Measurements from ENCODE around the gene LRRC4C.

The LRRC4C gene

DNA sequence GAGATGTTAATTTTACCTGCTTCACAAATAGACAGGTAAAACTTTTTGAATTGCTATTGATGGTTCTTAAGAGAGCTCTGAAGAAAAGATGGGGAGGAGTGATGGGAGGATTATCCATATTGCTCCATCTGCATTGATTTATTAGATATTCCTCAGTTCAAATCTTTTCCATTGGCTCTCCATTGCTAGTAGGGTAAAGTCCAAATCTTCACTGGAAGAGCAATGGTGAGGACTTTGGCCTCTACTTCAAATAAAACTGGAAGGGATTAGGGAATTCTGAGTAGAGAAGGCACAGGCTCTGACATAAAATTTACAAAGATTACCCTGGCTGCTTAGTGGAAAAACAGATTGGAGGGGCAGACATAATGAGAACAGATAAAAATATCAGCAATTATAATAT, 1024.1 kb downstream of the LRRC4C start:
- H3K9me3 ChIP-seq (ENCODE audit: control insufficient read depth in 2 of 2, low read length in 2 of 2): no peaks in the 10 kb centered on the region
- no peaks in the 10 kb centered on the region for H3K36me3 ChIP-seq (ENCODE audit: control insufficient read depth in 2 of 2, insufficient read depth in 2 of 2, low read length in 2 of 2)
- no peak overlapping the region for H3K9ac ChIP-seq (ENCODE audit: low read depth in 1 of 2, low read length in 2 of 2)
- H3K4me3 ChIP-seq (ENCODE audit: low read length in 2 of 2): no peak overlapping the region
- H3K27me3 ChIP-seq (ENCODE audit: control insufficient read depth in 2 of 2, insufficient read depth in 2 of 2, low read length in 2 of 2): no peaks in the 10 kb centered on the region
- no peaks in the 10 kb centered on the region for H3K4me1 ChIP-seq (ENCODE audit: control insufficient read depth in 2 of 2, insufficient read depth in 2 of 2, low read length in 2 of 2)
- H3K27ac ChIP-seq (ENCODE audit: low read depth in 2 of 2, low read length in 2 of 2): no peak overlapping the region

DNA sequence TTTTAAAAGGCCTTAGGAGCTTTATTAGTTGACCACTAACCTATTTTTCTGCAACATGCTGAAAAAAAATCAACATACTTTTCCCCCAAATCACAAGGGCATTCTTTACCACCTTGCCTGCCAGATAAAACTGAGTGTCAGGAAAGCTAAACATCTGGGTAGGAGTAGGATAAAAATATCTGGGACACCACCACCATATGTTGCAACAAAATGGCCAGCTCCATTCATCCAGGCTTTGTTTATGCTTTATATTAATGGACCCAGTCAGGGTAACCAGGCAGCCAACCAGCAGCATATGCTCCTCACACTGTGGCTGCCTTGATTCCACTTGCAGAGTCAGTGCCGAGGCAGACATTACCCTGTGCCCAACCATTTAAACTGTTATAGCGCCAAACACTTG, 1024.5 kb downstream of the LRRC4C start:
- H3K9ac ChIP-seq (ENCODE audit: low read depth in 1 of 2, low read length in 2 of 2): no peak overlapping the region
- no peaks in the 10 kb centered on the region for H3K27me3 ChIP-seq (ENCODE audit: control insufficient read depth in 2 of 2, insufficient read depth in 2 of 2, low read length in 2 of 2)
- H3K36me3 ChIP-seq (ENCODE audit: control insufficient read depth in 2 of 2, insufficient read depth in 2 of 2, low read length in 2 of 2): no peaks in the 10 kb centered on the region
- H3K9me3 ChIP-seq (ENCODE audit: control insufficient read depth in 2 of 2, low read length in 2 of 2): no peaks in the 10 kb centered on the region
- H3K4me3 ChIP-seq (ENCODE audit: low read length in 2 of 2): no peak overlapping the region
- no peak overlapping the region for H3K27ac ChIP-seq (ENCODE audit: low read depth in 2 of 2, low read length in 2 of 2)
- no peaks in the 10 kb centered on the region for H3K4me1 ChIP-seq (ENCODE audit: control insufficient read depth in 2 of 2, insufficient read depth in 2 of 2, low read length in 2 of 2)

DNA sequence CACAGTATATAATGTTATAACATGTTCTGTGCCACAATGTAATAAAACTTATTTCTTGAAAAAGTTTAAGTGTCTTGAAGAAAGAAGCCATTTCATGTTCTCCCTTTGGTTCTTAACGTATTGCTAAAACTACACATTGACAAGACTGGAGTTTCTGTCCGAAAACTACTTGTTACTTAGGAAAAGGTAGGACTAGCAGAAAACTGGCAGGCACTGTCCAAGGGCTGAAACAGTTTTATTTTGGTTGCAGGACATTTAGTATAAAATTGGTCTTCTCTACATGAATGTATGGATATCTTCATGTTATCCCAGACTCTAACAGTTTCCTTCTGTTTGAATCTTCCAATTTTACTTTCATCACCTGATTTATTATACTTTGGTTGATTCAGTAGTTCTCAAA, 1027.1 kb downstream of the LRRC4C start:
- H3K9me3 ChIP-seq (ENCODE audit: control insufficient read depth in 2 of 2, low read length in 2 of 2): no peaks in the 10 kb centered on the region
- no peak overlapping the region for H3K27ac ChIP-seq (ENCODE audit: low read depth in 2 of 2, low read length in 2 of 2)
- no peaks in the 10 kb centered on the region for H3K27me3 ChIP-seq (ENCODE audit: control insufficient read depth in 2 of 2, insufficient read depth in 2 of 2, low read length in 2 of 2)
- H3K36me3 ChIP-seq (ENCODE audit: control insufficient read depth in 2 of 2, insufficient read depth in 2 of 2, low read length in 2 of 2): no peaks in the 10 kb centered on the region
- H3K4me3 ChIP-seq (ENCODE audit: low read length in 2 of 2): no peak overlapping the region
- no peaks in the 10 kb centered on the region for H3K4me1 ChIP-seq (ENCODE audit: control insufficient read depth in 2 of 2, insufficient read depth in 2 of 2, low read length in 2 of 2)
- H3K9ac ChIP-seq (ENCODE audit: low read depth in 1 of 2, low read length in 2 of 2): no peak overlapping the region

DNA sequence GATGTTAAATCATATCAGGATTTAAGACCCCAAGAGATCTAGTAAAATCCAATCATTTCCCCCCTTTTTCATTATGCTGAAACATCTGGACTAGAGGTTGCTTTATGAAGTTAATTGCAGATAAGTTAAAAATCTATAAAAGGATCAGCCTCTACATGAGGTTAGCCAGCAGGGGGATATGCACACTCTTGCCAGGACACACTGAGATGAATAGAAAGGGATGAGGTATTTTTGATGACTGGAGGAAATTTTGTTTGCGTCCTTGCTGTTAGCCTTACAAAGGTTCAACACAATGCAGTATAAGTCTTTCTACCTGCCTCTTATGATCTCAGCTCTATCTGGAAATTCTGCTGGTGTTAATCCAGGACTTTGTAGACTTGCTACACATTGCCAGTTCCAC, 1034.3 kb downstream of the LRRC4C start:
- Histone ChIP-seq H3K27ac (ENCODE audit: low read depth in 2 of 2, low read length in 2 of 2) (no peak overlapping the region), H3K4me1 (ENCODE audit: control insufficient read depth in 2 of 2, insufficient read depth in 2 of 2, low read length in 2 of 2) (no peaks in the 10 kb centered on the region), H3K9ac (ENCODE audit: low read depth in 1 of 2, low read length in 2 of 2) (no peak overlapping the region), H3K9me3 (ENCODE audit: control insufficient read depth in 2 of 2, low read length in 2 of 2) (peaks cover 0 to 4% of the 10 kb centered on the region in 2 donors), H3K27me3 (ENCODE audit: control insufficient read depth in 2 of 2, insufficient read depth in 2 of 2, low read length in 2 of 2) (no peaks in the 10 kb centered on the region), H3K36me3 (ENCODE audit: control insufficient read depth in 2 of 2, insufficient read depth in 2 of 2, low read length in 2 of 2) (no peaks in the 10 kb centered on the region), H3K4me3 (ENCODE audit: low read length in 2 of 2) (no peak overlapping the region)

DNA sequence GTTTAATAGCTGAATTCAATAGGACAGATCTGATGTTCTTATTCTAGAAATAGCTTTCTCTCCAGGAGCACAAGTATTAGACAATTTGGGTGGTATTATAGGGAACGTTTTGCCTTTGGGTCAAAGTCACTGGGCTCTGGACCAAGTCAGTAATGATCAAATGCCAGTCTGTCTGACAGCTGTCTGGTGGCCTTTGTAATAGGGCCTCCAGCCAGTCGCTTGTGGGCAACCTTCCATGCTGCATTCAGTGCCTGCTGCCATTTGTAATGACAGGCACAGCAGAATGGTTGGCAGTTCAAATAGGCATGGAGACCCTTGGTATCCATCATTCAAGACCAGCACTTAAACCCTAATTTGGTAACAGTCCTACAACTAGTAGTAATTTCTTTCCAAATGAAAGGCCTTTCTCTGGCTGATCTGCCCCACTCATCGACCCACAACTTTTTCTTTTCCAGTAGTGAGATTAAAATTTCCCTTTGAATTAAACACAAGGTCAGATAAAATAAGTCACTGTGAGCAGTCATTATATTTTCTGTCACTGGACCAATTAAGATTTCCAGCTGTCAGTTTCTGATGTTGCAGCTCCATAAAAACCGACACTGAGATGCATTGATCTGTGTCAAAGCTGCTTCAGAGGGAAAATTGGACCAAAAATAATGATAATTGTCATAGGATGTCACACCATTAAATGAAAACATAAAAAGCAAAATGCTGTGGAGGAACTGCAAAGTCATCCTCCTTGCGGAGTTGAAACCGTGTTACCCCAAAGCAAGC, 1038.1 kb downstream of the LRRC4C start:
- Histone ChIP-seq H3K4me1 (ENCODE audit: control insufficient read depth in 2 of 2, insufficient read depth in 2 of 2, low read length in 2 of 2) (no peaks in the 10 kb centered on the region), H3K27ac (ENCODE audit: low read depth in 2 of 2, low read length in 2 of 2) (no peak overlapping the region), H3K36me3 (ENCODE audit: control insufficient read depth in 2 of 2, insufficient read depth in 2 of 2, low read length in 2 of 2) (no peaks in the 10 kb centered on the region), H3K9ac (ENCODE audit: low read depth in 1 of 2, low read length in 2 of 2) (no peak overlapping the region), H3K9me3 (ENCODE audit: control insufficient read depth in 2 of 2, low read length in 2 of 2) (peaks cover 0 to 4% of the 10 kb centered on the region in 2 donors), H3K4me3 (ENCODE audit: low read length in 2 of 2) (no peak overlapping the region), H3K27me3 (ENCODE audit: control insufficient read depth in 2 of 2, insufficient read depth in 2 of 2, low read length in 2 of 2) (no peaks in the 10 kb centered on the region)

DNA sequence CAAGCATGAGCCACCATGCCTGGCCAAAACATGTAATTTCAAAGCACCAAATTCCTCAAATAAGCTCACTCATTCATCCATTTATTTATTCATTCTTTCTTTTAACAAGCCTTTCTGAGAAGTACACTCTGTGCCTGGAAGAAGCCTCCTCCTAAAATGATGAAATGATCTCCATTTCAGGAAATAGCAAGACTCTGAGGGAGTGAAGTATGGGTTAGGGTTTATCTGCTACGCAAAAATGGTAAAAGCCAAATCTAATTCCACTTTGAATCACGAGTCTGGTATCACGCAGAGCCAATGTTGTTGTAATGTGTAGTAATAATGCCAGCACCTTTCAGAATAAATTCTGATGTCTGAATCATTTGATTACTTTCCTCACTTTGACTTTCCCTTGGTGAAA, 1041.8 kb downstream of the LRRC4C start:
- H3K27me3 ChIP-seq (ENCODE audit: control insufficient read depth in 2 of 2, insufficient read depth in 2 of 2, low read length in 2 of 2): no peaks in the 10 kb centered on the region
- H3K9ac ChIP-seq (ENCODE audit: low read depth in 1 of 2, low read length in 2 of 2): no peak overlapping the region
- H3K4me3 ChIP-seq (ENCODE audit: low read length in 2 of 2): no peak overlapping the region
- no peaks in the 10 kb centered on the region for H3K4me1 ChIP-seq (ENCODE audit: control insufficient read depth in 2 of 2, insufficient read depth in 2 of 2, low read length in 2 of 2)
- H3K27ac ChIP-seq (ENCODE audit: low read depth in 2 of 2, low read length in 2 of 2): no peak overlapping the region
- H3K36me3 ChIP-seq (ENCODE audit: control insufficient read depth in 2 of 2, insufficient read depth in 2 of 2, low read length in 2 of 2): no peaks in the 10 kb centered on the region
- H3K9me3 ChIP-seq (ENCODE audit: control insufficient read depth in 2 of 2, low read length in 2 of 2): no peaks in the 10 kb centered on the region

DNA sequence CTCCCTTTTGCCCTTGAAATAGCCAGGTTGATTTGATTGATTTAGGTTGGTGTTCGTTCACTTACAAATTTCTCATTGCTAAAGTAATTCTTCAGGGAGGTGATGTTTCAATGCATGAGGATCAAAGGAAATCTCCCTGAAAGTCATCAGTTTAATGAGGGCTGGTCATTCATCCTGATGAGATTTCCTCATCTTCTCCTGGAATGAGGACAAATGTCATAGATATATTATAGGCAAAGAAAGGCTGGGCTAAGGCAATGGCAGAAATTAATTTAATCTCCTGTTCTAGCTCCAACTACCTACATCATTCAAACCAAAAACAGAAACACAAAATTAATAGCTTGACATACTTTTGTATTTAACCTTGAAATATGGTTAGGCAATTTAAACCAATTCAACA, 1052.1 kb downstream of the LRRC4C start:
- no peaks in the 10 kb centered on the region for H3K36me3 ChIP-seq (ENCODE audit: control insufficient read depth in 2 of 2, insufficient read depth in 2 of 2, low read length in 2 of 2)

DNA sequence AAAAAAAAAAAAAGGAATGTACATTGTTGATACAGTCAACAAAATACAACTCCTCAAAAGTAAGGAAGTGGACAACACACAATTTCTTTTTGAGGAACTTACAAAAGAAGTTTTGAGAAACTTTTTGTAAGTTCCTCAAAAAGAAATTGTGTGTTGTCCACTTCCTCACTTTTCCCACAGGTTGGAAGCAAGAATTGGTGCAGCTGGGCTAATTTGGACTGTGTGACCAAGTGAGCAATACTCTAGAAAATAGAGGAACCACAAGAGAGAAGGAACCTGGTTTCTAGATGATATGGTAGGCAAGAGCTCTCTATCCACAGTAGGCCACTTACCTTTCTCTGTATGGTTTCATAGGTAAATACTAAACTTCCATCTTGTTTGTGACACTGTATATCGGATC, 1053.8 kb downstream of the LRRC4C start:
- Histone ChIP-seq H3K36me3 (ENCODE audit: control insufficient read depth in 2 of 2, insufficient read depth in 2 of 2, low read length in 2 of 2) (no peaks in the 10 kb centered on the region), H3K27me3 (ENCODE audit: control insufficient read depth in 2 of 2, insufficient read depth in 2 of 2, low read length in 2 of 2) (no peaks in the 10 kb centered on the region), H3K9ac (ENCODE audit: low read depth in 1 of 2, low read length in 2 of 2) (no peak overlapping the region), H3K27ac (ENCODE audit: low read depth in 2 of 2, low read length in 2 of 2) (no peak overlapping the region), H3K4me3 (ENCODE audit: low read length in 2 of 2) (no peak overlapping the region), H3K4me1 (ENCODE audit: control insufficient read depth in 2 of 2, insufficient read depth in 2 of 2, low read length in 2 of 2) (no peaks in the 10 kb centered on the region), H3K9me3 (ENCODE audit: control insufficient read depth in 2 of 2, low read length in 2 of 2) (no peaks in the 10 kb centered on the region)

More for the DNA sequence above, 1052.1 kb downstream of the LRRC4C start:
- no peak overlapping the region for H3K9ac ChIP-seq (ENCODE audit: low read depth in 1 of 2, low read length in 2 of 2)
- no peak overlapping the region for H3K4me3 ChIP-seq (ENCODE audit: low read length in 2 of 2)
- H3K9me3 ChIP-seq (ENCODE audit: control insufficient read depth in 2 of 2, low read length in 2 of 2): no peaks in the 10 kb centered on the region
- H3K27me3 ChIP-seq (ENCODE audit: control insufficient read depth in 2 of 2, insufficient read depth in 2 of 2, low read length in 2 of 2): no peaks in the 10 kb centered on the region
- H3K4me1 ChIP-seq (ENCODE audit: control insufficient read depth in 2 of 2, insufficient read depth in 2 of 2, low read length in 2 of 2): no peaks in the 10 kb centered on the region
- no peak overlapping the region for H3K27ac ChIP-seq (ENCODE audit: low read depth in 2 of 2, low read length in 2 of 2)

DNA sequence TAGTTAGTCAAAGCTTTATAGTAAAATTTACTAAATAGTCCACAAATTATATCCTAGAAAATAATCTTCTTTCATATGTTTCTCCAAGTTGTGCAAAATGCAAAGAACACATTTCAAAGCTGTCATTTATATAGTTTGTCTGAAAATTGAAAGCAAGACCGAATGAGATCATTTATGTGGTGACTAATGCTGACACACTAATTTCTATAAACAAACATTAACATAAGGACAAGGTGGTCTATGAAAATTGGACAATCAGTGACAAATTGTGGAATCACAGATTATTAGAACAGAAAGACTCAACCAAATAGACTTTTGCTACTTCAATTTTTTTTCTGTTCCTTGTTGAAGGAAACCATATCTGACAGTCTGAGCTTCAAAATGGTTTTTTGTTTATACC, 1056.1 kb downstream of the LRRC4C start:
- no peak overlapping the region for H3K27ac ChIP-seq (ENCODE audit: low read depth in 2 of 2, low read length in 2 of 2)
- H3K36me3 ChIP-seq (ENCODE audit: control insufficient read depth in 2 of 2, insufficient read depth in 2 of 2, low read length in 2 of 2): no peaks in the 10 kb centered on the region
- no peak overlapping the region for H3K9ac ChIP-seq (ENCODE audit: low read depth in 1 of 2, low read length in 2 of 2)
- no peaks in the 10 kb centered on the region for H3K4me1 ChIP-seq (ENCODE audit: control insufficient read depth in 2 of 2, insufficient read depth in 2 of 2, low read length in 2 of 2)
- H3K4me3 ChIP-seq (ENCODE audit: low read length in 2 of 2): no peak overlapping the region
- no peaks in the 10 kb centered on the region for H3K9me3 ChIP-seq (ENCODE audit: control insufficient read depth in 2 of 2, low read length in 2 of 2)
- H3K27me3 ChIP-seq (ENCODE audit: control insufficient read depth in 2 of 2, insufficient read depth in 2 of 2, low read length in 2 of 2): no peaks in the 10 kb centered on the region

DNA sequence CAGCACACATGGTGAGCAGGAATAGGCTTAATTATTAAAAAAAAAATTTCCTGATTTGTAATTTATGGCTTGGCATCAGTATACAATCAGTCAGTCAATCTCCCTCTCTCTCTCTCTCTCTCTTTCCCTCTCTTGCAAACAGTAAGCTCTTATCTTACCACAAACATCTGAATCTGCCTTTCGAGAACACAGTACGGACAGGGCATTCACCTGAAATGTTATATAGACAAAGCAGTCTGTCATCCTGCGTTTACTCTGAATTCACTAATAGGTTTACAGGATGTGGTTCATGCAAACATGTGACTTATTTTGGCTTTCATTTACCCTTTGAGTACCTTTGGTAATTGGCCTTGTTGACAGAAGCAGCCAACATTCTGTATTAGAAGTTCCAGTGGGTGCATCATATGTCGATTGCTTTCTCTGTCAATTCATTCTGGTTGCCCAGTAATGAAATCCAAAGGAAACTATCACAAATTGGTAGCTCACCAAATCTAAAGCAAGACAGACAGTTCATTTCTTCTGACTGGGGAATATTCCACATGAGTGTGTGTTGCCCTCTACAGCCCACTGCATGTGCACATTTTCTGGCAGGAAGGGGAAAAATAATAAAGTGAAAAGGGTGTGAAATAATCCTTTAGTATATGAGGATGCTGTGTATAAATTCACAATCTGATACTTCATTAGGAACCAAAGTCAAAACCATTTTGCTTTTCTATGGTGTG, 1058.2 kb downstream of the LRRC4C start:
- Histone ChIP-seq H3K4me3 (ENCODE audit: low read length in 2 of 2) (no peak overlapping the region), H3K27me3 (ENCODE audit: control insufficient read depth in 2 of 2, insufficient read depth in 2 of 2, low read length in 2 of 2) (no peaks in the 10 kb centered on the region), H3K9ac (ENCODE audit: low read depth in 1 of 2, low read length in 2 of 2) (no peak overlapping the region)

More for the DNA sequence above, 1058.2 kb downstream of the LRRC4C start:
- Histone ChIP-seq H3K4me1 (ENCODE audit: control insufficient read depth in 2 of 2, insufficient read depth in 2 of 2, low read length in 2 of 2) (no peaks in the 10 kb centered on the region), H3K9me3 (ENCODE audit: control insufficient read depth in 2 of 2, low read length in 2 of 2) (no peaks in the 10 kb centered on the region), H3K27ac (ENCODE audit: low read depth in 2 of 2, low read length in 2 of 2) (no peak overlapping the region), H3K36me3 (ENCODE audit: control insufficient read depth in 2 of 2, insufficient read depth in 2 of 2, low read length in 2 of 2) (no peaks in the 10 kb centered on the region)
